GM08714 (cell line): Measurements from ENCODE around the gene DPYSL3.

Experiments
- H3K4me3 ChIP-seq: fragments of 200-500 bp; sonication (Bioruptor generic); 2 replicates; pipeline ENCODE4 v1.5.1; 2014; ENCODE audit warnings: mild to moderate bottlenecking, low read length, inconsistent platforms
- ZNF274 ChIP-seq: IDR thresholded peaks from 2 replicates; pipeline ENCODE4 v1.6.1; 2012; ENCODE audit warnings: mild to moderate bottlenecking, low read depth, low read length

The DPYSL3 gene

DNA sequence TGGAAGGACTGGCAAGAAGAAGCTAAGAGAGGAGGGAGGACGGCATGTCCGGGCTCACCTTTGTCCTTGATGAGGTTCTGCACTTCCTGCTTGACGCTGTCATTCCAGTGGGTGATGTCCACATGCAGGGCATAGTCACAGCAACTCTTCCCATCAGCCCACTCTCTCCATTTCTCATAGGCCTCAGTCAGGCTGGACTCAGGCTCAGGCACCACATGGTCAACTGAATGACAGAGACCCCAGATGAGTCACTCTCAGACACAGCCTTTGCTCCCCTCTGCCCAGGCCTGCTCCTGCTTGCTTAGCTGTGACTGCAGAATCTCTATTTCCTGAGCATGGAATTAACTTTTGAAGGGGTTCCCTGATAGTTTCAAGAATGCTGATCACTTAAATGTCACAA is 94.2 kb downstream of the DPYSL3 start:
- TF ChIP-seq ZNF274: no peak
- H3K4me3 ChIP-seq: no peak overlapping the region

DNA sequence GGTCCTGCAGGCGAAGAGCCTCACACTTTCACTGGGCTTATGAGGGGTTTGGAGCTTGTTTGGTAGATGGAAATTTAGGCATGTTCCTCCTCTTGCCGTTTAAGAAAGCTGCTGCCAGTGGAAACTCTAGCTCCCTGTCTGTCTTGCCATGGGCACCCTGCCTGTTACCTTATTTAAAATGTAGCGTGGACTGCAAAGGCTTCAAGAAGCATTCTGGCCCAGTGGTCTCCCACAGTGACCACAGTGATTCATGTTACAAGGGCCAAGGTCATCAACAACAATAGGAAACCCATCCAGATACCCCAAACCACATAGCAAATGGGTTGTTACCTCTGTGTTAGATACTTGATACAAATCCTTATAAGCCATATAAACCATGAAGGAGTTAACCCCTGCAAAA is 96.6 kb downstream of the DPYSL3 start:
- no peak for TF ChIP-seq ZNF274
- no peak overlapping the region for H3K4me3 ChIP-seq

DNA sequence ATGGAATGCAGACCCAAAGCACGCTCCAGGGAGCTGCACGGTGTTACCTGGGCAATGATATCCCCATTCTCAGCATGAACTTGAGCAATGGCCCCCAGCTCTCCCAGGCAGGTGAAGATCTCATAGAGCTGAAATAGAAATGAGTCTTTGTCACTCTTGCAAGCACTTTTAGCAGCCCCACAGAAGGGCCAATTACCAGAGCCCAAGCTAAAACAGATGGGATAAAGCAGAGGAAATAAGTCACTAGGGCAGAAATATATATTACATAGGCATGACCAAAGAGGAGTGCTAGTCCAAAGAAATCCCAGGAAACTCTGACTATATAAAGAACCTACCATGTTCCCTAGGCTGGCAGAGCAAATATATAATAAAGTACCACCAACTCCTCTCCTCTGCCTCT is 97.3 kb downstream of the DPYSL3 start:
- no peak for TF ChIP-seq ZNF274
- no peak overlapping the region for H3K4me3 ChIP-seq

DNA sequence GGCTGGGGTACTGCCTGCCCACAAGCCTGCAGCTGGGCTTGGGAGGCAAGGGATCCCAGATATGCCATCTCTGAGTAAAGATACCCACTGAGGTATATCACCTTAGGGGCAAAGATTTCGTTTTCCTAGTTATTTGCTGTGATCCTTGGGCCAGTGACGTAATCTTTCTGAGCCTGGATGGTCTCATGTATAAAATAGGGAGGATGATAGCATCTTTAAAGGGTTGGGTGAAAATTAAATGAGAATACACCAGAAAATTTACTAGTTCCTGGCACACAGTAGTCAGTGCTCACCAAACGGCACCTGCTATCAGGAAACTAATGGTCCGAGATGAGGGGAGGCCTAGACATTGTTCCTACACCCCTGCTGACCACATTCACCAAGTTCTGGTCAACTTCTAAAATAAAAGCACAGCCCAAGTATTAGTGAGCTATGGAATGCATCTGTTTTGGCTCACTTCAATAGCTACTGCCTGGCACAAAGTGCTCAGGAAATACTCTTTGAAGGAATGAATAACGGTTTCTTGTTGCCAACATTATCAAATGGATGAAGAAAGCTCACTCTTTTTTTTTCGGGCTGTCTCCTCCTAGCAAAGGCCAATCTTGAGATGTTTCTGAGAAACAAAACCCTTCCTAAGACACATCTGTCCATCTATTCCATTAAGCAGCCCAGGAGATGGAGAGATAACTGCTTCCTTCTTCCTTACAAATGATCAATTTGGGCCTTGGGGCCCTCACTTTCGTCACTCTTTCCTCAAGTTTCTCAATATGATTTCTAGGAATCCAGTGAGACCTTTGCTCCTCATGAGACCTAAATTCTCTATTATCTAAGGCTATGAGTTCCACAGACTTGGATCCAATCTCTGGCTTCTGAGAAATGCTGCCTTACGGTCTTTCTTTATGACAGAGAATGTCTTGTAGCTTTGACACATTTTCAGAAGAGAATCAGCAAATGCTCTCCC is 98.2 kb downstream of the DPYSL3 start:
- H3K4me3 ChIP-seq: no peak overlapping the region
- no peak for TF ChIP-seq ZNF274

DNA sequence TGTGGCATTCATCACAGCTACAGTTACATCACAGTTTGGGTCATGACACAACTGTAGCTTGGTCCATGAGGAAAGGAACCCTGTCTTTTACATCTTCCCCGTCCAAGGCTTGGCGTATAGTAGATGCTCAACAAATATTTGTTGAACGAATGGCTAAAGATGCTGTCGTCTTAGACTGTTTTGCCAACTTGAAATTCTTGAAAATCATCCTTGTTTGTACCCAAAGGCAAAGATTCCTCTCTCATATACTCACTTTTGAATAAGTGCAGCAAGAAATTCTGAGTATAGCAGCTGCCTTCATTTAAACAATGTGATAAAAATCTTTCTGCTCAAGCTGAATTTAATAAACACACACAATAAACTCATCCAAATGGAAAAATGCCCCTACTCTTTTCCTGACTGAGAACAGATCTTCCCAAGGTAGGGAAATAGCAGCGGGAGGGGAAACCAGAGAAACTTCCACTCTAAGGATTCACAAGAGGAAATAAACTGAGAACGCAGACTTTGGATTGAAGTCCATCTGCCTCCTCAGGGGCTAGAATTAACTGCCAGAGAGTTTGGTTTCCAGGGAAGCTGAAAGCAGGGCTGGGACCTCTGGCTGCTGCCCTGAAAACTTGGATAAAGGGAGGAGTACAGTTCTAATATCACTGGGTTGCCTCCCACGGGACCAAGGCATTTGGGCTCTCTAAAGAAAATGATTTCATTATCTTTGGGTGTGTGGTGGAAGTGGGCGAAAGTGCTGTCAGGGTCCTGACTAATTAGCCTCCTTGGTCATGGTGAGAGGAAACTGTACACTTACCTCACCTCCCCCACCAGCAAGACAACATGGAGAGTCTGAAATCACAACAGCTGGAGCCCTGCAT is 99.1 kb downstream of the DPYSL3 start:
- no peak overlapping the region for H3K4me3 ChIP-seq
- TF ChIP-seq ZNF274: no peak

DNA sequence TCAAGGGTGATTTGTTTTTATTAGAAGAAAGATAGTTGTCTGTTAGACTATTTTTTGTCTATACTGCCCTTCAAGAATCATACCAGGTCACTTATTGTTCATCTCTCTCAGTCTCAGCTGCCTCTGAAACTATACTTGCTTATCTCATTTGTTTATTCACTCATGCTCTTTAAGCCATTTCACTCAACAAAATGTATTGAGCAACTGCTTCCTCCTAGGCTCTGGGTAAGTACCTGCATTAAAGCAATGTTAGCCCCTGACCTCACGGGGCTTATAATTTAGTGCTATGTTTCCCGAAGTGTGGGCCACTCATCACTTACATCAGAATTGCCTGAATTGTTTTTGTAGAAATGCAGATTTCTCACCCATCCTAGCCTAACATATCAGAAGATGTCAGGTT is 100.9 kb downstream of the DPYSL3 start:
- no peak for TF ChIP-seq ZNF274
- H3K4me3 ChIP-seq: no peak overlapping the region

DNA sequence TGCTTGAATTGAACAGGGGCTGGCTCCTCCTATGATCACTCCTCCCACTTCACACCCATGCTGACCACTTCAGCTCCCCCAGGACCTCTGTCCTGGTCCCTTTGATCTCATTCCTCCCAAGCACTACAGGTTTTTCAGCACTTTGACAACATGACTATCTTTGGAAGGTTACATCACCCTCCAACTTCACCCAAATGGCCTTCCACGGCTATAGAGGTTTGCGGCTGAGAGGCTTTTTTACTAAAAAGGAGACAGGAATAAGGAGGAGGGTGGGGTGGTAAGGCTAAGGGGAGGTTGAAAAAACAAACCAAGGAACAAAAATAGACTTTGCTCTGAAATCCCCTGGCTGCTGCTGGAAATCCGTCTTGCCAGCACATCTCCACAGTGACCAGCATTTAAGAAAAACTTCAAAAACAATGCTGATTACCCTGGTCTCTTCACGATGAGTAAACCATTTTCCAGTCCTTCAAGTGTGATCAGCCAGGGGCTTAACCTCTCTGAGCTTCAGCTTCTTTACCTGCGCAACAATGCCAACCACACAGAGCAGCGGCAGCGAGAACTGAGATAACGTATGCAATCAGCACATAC is 102.7 kb downstream of the DPYSL3 start:
- no peak for TF ChIP-seq ZNF274
- H3K4me3 ChIP-seq: no peak overlapping the region

DNA sequence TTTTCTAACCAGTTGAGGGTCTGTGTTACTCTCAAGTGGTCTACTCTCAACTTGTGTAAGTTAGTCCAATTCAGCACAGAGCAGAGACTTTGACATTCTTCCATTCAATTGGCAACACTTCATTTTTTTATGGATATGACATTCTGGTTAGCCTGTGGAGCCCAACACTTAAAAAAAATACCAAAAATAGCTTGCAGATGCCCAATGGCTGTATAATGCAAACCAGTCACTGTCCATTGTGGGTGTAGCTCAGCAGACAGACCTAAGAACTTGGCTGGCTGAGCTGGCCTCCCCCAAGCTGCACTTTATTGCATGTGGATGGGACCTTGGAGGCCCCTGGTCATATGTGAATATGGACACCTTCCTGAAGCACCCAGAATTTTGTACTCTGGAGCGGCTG is 103.2 kb downstream of the DPYSL3 start:
- no peak overlapping the region for H3K4me3 ChIP-seq
- TF ChIP-seq ZNF274: no peak

DNA sequence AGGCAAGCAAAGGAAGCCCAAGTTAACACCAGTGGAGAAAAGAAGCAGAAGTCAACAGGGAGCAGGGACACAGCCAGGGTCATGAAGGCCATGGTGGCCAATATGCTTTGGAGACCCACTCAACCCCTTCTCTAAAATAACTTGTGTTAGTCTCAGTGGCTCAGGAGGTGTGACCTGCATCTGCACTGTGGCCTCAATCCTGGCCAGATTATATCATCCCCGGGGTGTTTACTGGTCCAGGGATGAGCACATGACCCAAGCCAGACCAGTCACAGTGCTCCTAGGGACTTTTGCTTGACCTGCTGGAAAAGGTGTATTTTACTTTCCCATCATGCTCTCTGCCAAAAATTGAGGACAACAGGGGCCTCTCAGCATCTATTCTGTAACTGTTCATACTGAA is 105.2 kb downstream of the DPYSL3 start:
- TF ChIP-seq ZNF274: no peak
- H3K4me3 ChIP-seq: no peak overlapping the region

DNA sequence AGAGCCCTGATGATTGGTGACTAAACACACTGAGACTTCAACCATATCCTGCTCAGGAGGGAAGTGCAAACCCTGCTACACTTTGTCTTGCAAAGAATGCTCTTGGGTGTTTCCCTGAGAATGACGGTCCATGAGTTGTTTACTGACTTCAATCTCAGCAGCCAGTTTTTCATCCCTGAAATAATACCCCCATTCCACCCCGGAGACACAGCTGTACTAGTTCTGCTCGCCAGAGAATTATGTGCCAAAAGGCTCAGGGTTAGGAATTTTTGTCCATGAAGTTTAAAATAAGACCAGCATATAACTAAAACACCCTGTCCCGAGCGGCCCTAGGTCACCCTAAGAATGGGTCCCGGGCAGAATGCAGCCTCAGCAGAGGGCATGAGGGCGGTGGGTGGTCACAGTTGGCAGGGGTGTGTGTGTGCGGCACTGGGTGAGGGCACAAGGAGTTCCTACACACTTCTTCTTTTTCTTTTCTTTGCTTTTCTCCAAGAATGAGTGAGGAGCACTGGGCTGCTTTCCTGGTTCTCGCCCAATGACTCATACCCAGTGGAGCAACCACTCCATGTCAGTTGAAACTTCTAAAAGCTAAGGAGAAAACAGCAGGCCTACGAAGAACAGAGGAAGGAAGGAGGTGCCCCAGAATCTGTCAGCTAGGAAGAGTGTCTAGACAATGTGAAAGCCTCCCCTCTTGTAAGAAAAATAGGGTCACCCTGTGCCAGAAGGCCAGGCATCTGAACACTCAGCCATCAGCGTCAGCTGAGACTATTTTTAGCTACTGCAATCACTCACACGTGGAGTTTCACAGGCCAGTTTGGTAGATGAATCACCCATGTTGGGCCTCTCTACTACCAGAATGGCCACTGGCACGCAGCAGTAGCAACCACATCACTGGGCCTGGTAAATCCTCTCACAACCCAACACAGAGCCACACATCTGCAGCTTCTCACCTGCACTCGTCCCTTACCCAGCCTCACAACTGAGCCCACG is 105.9 kb downstream of the DPYSL3 start:
- H3K4me3 ChIP-seq: no peak overlapping the region
- TF ChIP-seq ZNF274: no peak

DNA sequence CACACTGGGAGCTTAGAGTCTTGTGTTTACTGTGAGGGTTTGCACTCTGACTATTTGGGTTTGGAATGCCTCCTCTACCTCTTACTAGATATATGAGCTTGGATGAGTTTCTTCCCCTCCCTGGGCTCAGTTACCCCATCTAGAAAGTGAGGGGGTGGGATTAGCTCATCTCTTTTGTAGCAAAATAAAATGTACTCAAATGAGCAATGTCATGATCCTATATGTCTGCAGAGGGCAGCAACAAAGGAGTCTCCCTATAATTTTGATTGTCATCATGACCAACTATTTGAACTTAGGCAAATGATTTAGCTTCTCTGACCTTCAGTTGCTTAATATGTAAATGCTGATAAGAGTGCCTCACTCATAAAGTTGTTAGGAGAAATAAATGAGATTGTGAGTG is 109.0 kb downstream of the DPYSL3 start:
- no peak overlapping the region for H3K4me3 ChIP-seq
- no peak for TF ChIP-seq ZNF274

DNA sequence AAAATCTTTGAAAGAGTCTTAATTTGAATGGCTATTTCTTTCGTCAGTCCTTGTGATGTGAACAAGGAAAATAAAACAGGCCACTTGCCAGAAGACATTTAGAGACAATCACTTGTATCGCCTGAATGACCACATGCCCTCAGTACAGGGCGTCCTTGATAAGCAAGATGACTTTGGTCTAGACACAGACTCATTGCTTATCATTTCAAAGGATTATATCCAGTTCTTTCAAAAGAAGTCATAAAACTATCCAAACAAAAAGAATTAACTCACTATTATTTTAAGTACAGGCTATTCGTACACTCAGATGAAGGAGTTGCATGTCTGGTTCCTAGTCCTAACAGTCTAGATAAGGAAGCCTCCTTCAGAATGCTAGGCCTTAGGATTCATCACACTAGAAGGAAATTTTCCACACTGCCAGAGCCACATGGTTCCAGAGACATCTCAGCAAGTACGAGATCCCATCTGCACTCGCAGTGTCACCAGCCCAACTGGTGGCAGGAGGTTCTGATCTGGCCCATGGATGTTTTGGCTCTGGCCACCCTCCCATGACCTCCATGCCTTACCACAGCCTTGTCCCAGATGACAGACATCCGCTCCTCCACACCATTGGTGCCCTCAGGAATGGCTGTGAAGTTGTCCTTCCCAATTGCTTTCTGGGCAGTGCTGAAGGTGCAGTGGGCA is 109.6 kb downstream of the DPYSL3 start:
- H3K4me3 ChIP-seq: no peak overlapping the region
- no peak for TF ChIP-seq ZNF274

DNA sequence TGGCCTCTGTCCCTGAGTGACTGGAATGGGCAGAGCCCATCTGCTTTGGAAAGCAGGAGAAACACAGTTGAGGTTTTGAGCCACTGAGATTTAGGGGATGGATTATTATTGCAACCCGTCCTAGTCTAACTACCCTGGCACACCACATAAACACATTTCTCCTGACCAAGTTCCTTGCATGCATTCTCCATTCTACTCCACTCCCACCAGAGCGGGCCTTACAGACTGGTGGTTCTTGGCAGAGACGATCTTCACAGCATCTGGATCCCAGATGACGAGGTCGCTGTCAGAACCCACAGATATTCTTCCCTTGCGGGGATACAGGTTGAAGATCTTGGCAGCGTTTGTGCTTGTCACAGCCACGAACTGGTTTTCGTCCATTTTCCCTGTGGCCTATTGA is 111.0 kb downstream of the DPYSL3 start:
- H3K4me3 ChIP-seq: no peak overlapping the region
- no peak for TF ChIP-seq ZNF274
